NT2/D1 (cell line): ENCODE measurements around the gene RBFOX1.

Experiments used
- DNase-seq: peaks from one replicate; pipeline ENCODE4 v3.0.0-alpha.2; 2011; ENCODE audit warnings: low read depth, low spot score
- H3K27me3 ChIP-seq: 2 replicates; pipeline ENCODE4 v1.6.0; 2011; ENCODE audit warnings: mild to moderate bottlenecking; ENCODE audit not compliant: insufficient read length, insufficient read depth
- H3K36me3 ChIP-seq: 2 replicates; pipeline ENCODE4 v1.6.1; 2011; ENCODE audit warnings: mild to moderate bottlenecking, low read length, mixed read lengths; ENCODE audit not compliant: insufficient read depth, insufficient read length
- H3K4me1 ChIP-seq: 2 replicates; pipeline ENCODE4 v1.5.1; 2011; ENCODE audit not compliant: insufficient read depth, insufficient read length
- H3K4me3 ChIP-seq: 2 replicates; pipeline ENCODE4 v1.5.1; 2011; ENCODE audit warnings: low read depth; ENCODE audit not compliant: insufficient read length
- H3K9ac ChIP-seq: 2 replicates; pipeline ENCODE4 v1.6.0; 2011; ENCODE audit warnings: low read depth; ENCODE audit not compliant: insufficient read length
- H3K9me3 ChIP-seq: 2 replicates; pipeline ENCODE4 v1.5.1; 2011; ENCODE audit warnings: mild to moderate bottlenecking, low read length; ENCODE audit not compliant: insufficient read depth
- SUZ12 ChIP-seq: IDR thresholded peaks from 2 replicates; pipeline ENCODE4 v1.6.1; 2011; ENCODE audit not compliant: insufficient read length, insufficient read depth; ENCODE audit errors: extremely low read depth
- YY1 ChIP-seq: IDR thresholded peaks from 2 replicates; pipeline ENCODE4 v1.6.1; 2011; ENCODE audit not compliant: insufficient read length, insufficient read depth
- ZNF274 ChIP-seq: IDR thresholded peaks from 2 replicates; pipeline ENCODE4 v1.6.1; 2011; ENCODE audit warnings: mild to moderate bottlenecking, low read depth, low read length

The RBFOX1 gene

DNA sequence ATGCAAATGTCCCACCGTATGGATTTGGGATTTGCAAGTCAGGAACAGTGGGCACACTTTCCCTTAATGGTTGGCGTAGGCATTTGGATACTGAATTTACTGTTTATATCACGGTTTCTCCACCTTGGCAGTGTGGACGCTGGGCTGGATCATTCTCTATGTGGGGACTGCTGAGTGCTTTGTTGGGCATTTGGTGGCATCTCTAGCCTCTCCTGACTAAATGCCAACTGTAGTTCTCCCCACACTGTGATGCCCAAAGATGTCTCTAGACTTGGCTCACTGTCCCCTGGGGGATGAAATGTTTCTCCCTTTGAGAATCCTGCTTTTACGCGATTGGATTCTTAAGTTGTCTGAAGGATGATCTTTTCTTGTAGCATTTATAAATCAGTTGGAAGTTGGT is 49.0 kb downstream of the RBFOX1 start:
- no peaks in the 10 kb centered on the region for H3K27me3 ChIP-seq
- H3K9me3 ChIP-seq, result no peaks in the 10 kb centered on the region
- H3K4me1 ChIP-seq, result no peaks in the 10 kb centered on the region
- DNase-seq, result no peak
- TF ChIP-seq SUZ12 (no peak), YY1 (no peak), ZNF274 (no peak)
- H3K9ac ChIP-seq, result no peak overlapping the region
- H3K36me3 ChIP-seq, result no peaks in the 10 kb centered on the region
- no peak overlapping the region for H3K4me3 ChIP-seq

DNA sequence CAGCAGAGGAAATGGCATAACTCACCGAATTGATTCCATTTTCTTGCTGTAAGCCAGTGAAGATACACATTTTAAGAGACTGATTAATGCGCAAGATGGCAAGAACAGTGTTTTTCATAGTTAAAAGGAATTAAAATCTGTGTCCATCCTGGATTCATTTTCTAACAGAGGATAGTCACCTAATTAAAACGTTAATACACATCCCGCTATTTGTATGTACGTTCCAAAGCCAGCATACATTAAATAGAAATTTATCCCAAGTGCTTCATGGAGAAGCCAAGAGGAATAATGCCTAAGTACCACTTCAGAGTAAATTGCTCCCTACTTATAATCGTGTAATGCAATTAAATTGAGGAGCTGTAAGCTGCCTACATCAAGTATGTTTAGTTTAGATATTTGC is 49.9 kb downstream of the RBFOX1 start:
- Histone ChIP-seq H3K4me3 (no peak overlapping the region), H3K4me1 (no peaks in the 10 kb centered on the region), H3K9ac (no peak overlapping the region), H3K27me3 (no peaks in the 10 kb centered on the region), H3K36me3 (no peaks in the 10 kb centered on the region), H3K9me3 (no peaks in the 10 kb centered on the region)
- TF ChIP-seq YY1 (no peak), SUZ12 (no peak), ZNF274 (no peak)
- no peak for DNase-seq

DNA sequence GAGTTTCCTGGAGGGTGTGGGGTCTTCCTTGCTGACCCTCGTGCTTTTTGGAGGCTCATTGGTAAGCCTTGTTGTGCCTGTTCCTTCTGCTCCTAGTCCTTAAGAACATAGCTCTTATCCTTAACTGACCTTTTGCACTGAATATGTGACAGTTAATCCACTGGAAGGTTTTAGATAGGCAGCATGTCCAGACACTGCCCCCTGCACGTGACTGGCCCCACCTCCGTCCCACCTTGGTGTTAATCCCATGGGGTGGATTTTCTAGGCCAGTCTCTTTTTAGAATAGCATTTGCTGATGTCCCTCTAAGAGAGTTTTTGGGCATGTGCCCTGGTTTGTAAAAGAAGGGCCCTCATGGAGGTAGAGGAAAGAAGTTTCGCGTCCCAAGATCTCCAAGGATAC is 58.3 kb downstream of the RBFOX1 start:
- H3K4me1 ChIP-seq, result no peaks in the 10 kb centered on the region

DNA sequence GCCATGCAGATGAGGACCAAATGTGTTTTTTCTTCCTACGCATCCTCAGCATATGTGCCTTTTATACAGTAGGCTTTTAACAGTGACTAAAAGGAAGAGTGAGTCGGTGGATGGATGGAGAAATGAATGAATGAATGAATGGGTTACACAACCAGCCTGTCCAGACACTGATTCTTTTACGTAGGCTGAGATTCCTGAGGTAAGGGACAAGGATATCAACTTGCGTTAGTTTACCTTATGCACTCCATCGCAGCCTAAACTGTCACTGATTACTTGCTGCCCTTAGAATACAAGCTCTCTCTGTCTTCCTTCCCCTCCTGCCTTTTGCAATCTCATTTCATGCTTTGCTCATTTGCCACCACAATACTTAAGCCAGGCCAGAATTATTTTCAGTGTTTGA is 59.0 kb downstream of the RBFOX1 start:
- no peak for DNase-seq
- no peaks in the 10 kb centered on the region for H3K4me1 ChIP-seq
- H3K9me3 ChIP-seq, result peaks cover 11% of the 10 kb centered on the region
- H3K36me3 ChIP-seq, result no peaks in the 10 kb centered on the region
- H3K9ac ChIP-seq, result no peak overlapping the region
- no peak overlapping the region for H3K4me3 ChIP-seq
- no peak for TF ChIP-seq YY1
- no peaks in the 10 kb centered on the region for H3K27me3 ChIP-seq

More for the DNA sequence above, 58.3 kb downstream of the RBFOX1 start:
- Histone ChIP-seq H3K9ac (no peak overlapping the region), H3K9me3 (peaks cover 11% of the 10 kb centered on the region), H3K36me3 (no peaks in the 10 kb centered on the region), H3K4me3 (no peak overlapping the region), H3K27me3 (no peaks in the 10 kb centered on the region)
- no peak for DNase-seq
- no peak for TF ChIP-seq YY1
- no peak for TF ChIP-seq SUZ12
- no peak for TF ChIP-seq ZNF274

DNA sequence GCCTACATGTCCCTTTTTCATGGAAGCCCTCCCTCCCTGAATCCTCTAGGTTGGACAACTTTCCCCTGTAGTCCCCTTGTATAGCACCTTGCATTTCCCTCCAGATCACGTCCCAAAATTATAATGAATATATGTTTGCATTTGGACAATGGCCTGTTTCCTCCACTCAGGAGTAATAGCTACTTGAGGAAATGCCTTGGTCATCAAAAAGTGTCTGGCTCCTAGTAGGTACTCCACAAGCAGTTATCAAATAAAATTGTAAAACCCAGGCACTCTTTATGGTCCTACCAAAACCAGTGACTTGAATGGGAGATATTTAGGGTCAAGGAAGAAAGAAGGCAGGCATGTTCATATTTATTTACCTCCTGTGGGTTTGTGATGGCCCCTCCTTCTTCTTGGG is 59.6 kb downstream of the RBFOX1 start:
- Histone ChIP-seq H3K4me1 (no peaks in the 10 kb centered on the region), H3K4me3 (no peak overlapping the region), H3K36me3 (no peaks in the 10 kb centered on the region), H3K9me3 (peaks cover 11% of the 10 kb centered on the region), H3K9ac (no peak overlapping the region), H3K27me3 (no peaks in the 10 kb centered on the region)
- TF ChIP-seq ZNF274 (no peak), YY1 (no peak), SUZ12 (no peak)
- no peak for DNase-seq

DNA sequence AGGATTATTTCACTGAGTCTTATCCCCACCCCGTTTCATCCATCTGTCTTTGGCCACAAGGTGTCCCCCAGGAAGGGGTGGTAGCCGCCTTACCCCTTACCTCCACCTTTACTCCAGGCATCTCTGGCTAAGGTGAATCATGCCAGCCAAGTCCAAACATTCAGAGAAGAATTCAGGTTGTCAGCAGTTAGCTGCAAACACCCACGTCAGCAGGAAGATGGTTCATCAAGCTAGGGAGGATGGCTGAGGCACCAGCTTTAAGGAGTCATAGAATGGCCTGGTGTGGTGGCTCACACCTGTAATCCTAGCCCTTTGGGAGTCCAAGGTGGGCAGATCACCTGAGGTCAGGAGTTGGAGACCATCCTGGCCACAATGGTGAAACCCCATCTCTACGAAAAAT is 61.0 kb downstream of the RBFOX1 start:
- H3K9ac ChIP-seq, result no peak overlapping the region
- H3K4me3 ChIP-seq, result no peak overlapping the region
- no peaks in the 10 kb centered on the region for H3K27me3 ChIP-seq
- H3K4me1 ChIP-seq, result no peaks in the 10 kb centered on the region
- no peaks in the 10 kb centered on the region for H3K36me3 ChIP-seq
- DNase-seq, result no peak
- no peak for TF ChIP-seq SUZ12
- peaks cover 11% of the 10 kb centered on the region for H3K9me3 ChIP-seq

DNA sequence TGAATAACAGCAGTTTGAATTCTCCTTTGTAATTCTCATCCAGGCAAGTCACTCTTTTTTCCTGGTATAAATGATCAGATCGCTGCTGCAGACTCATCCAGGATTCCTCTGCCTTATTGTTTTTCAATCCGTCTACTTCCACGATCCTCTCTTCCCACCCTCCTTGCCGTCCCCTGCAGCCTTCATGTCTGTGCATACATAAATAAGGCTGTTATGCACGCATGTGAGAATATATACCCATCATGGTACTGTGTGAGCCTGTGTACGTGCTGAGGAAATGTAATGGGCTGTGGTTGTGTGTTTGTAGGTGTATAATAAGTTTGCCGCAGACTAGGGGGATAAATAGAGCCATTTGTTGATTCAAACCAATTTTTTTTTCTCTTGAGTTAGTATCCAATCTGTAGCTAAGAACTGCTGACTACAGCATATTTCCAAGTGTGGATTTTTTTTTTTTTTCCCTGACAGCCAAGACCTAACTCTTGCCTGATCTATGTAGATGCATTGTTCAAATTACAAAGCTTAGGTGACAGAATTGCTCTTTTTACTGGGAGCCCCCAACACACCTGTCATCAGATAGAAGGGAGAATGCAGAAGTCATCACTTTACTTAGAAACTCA is 62.2 kb downstream of the RBFOX1 start:
- Histone ChIP-seq H3K4me1 (no peaks in the 10 kb centered on the region), H3K27me3 (no peaks in the 10 kb centered on the region), H3K4me3 (no peak overlapping the region), H3K9me3 (peaks cover 5% of the 10 kb centered on the region), H3K36me3 (no peaks in the 10 kb centered on the region), H3K9ac (no peak overlapping the region)
- TF ChIP-seq ZNF274, result no peak
- no peak for TF ChIP-seq YY1
- TF ChIP-seq SUZ12, result no peak
- no peak for DNase-seq

DNA sequence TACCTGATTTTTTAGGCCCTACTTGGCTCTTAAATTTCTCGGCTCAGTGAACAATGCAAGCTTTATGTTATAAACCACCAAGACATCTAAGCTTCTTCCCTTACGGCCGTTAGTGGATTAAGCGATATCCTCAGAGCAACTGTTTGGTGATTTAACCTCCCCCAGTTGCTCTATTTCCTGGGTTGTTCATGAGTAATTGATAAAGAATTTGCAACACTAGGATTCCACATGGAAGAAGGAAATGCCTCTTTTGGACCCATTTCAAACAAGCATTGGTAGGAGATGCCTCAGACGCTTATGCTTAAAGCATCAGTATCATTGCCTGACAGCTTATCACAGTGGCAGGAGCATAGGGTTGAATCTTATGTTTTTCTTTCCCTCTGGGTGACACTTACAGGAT is 65.3 kb downstream of the RBFOX1 start:
- Histone ChIP-seq H3K4me3 (no peak overlapping the region), H3K9ac (no peak overlapping the region), H3K36me3 (no peaks in the 10 kb centered on the region), H3K27me3 (no peaks in the 10 kb centered on the region), H3K4me1 (no peaks in the 10 kb centered on the region), H3K9me3 (no peaks in the 10 kb centered on the region)
- DNase-seq, result no peak
- TF ChIP-seq SUZ12, result no peak
- no peak for TF ChIP-seq YY1
- no peak for TF ChIP-seq ZNF274
